ENCODE measurements around the gene TMSB15B. TPM values are rescaled to one million over a fixed set of nuclear protein-coding genes. Genes with fewer than 3 reads are reported as not detected.
"Not testable (repeated sequence)": the region's sequence is repeated elsewhere in the genome, so short reads cannot be mapped to it uniquely, and the experiment has no call there.

Gene TMSB15B
- total RNA-seq, 6 experiments from 2014 or later: 0.24 to 0.42 TPM; not detected in 4

DNA sequence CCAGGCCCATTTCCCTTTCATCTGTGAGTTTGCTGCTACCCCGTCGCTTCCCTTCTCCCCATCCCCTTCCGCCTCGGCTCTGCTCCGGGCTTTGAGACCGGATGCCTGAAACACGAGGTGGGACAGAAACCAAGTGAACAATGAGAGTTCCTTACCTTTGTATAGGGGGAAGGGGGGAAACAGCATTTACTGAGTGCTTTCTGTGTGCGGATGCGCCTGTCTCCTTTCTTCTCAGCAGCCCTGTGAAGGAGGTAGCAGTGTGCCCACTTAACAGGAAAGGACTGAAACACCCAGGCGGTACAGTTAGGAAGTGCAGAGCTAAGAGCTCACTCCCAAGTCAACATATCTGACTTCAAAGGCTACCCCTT lies 43.2 kb upstream of the TMSB15B start:
- TF ChIP-seq POLR2A (IDR thresholded peaks at IDR 0.05): no peak
- TF ChIP-seq, protein P1, sequence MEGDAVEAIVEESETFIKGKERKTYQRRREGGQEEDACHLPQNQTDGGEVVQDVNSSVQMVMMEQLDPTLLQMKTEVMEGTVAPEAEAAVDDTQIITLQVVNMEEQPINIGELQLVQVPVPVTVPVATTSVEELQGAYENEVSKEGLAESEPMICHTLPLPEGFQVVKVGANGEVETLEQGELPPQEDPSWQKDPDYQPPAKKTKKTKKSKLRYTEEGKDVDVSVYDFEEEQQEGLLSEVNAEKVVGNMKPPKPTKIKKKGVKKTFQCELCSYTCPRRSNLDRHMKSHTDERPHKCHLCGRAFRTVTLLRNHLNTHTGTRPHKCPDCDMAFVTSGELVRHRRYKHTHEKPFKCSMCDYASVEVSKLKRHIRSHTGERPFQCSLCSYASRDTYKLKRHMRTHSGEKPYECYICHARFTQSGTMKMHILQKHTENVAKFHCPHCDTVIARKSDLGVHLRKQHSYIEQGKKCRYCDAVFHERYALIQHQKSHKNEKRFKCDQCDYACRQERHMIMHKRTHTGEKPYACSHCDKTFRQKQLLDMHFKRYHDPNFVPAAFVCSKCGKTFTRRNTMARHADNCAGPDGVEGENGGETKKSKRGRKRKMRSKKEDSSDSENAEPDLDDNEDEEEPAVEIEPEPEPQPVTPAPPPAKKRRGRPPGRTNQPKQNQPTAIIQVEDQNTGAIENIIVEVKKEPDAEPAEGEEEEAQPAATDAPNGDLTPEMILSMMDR (IDR thresholded peaks at IDR 0.05): peak in 1 of 4 donors; percentile 15
- H3K9me3 ChIP-seq: no peaks in the 10 kb centered on the region
- peaks cover 0 to 10% of the 10 kb centered on the region in 2 donors for H3K27me3 ChIP-seq
- H3K36me3 ChIP-seq: no peaks in the 10 kb centered on the region
- H3K4me3 ChIP-seq: peak overlapping the region; percentile 29 to 49 (median 37)
- ATAC-seq: peak; percentile 38 to 58 (median 48)
- no peaks in the 10 kb centered on the region for H3K4me1 ChIP-seq
- H3K27ac ChIP-seq: peak overlapping the region in 1 of 3 donors; percentile 38
- intact Hi-C loops (cut with DNase I): no loop called here
- DNase-seq: no peak
- WGBS (ENCODE audit: insufficient coverage, low coverage, low lambda C conversion rate, missing lambda C conversion rate): 24% methylated on average over 7 of the region's 10 CpGs

DNA sequence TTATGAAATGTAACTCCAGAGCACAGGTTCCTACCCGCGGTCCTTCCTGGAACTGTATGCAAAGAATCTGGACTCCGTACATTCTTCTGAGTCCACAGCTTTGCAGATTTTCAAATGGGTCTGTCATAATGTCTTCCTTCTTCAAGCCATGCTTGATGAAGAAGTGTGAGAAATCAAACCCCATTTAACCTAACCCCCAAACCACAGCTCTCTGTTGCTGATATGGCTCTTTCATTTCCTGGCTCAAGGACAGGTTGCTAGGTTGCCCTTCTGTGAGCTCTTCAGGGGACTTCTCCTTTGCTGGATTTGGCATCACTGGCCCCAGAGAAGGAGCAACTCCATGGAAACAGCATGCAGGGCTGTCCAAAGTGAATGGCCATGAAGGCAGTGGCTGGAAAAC lies 41.9 kb upstream of the TMSB15B start:
- H3K27ac ChIP-seq; H3K4me1 ChIP-seq; H3K9me3 ChIP-seq; DNase-seq; H3K36me3 ChIP-seq; H3K4me3 ChIP-seq; ATAC-seq; H3K27me3 ChIP-seq; intact Hi-C loops (cut with DNase I): not testable (repeated sequence)
- 80% methylated on average over 3 of the region's 3 CpGs for WGBS (ENCODE audit: insufficient coverage, low coverage, low lambda C conversion rate, missing lambda C conversion rate)

DNA sequence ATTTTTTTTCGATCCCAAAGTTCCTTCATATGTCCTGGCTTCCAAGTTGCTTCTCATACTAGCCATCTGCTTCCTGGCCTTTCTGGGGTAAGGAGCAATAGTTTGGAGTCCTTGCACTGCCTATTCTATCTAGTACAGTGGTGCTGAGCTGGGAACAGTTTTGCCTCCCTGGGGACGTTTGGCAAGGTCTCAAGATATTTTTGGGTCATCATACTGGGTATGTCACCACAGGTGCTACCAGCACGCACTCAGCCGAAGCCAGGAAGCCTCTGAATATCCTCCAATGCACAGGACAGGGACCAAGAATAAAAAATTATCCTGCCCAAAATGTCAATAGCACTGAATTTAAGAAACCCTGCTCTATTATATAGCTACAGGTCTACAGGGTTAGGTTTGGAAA lies 35.4 kb upstream of the TMSB15B start:
- Histone ChIP-seq H3K4me1 (no peaks in the 10 kb centered on the region), H3K27me3 (no peaks in the 10 kb centered on the region), H3K9me3 (no peaks in the 10 kb centered on the region), H3K27ac (no peak overlapping the region), H3K36me3 (no peaks in the 10 kb centered on the region), H3K4me3 (no peak overlapping the region)
- intact Hi-C loops (cut with DNase I): no loop called here
- WGBS (ENCODE audit: insufficient coverage, low coverage, low lambda C conversion rate, missing lambda C conversion rate): 60% methylated on average over 4 of the region's 4 CpGs
- DNase-seq (no peak), ATAC-seq (no peak)
- TF ChIP-seq POLR2A (IDR thresholded peaks at IDR 0.05): no peak
- TF ChIP-seq, protein P1 (IDR thresholded peaks at IDR 0.05): no peak

DNA sequence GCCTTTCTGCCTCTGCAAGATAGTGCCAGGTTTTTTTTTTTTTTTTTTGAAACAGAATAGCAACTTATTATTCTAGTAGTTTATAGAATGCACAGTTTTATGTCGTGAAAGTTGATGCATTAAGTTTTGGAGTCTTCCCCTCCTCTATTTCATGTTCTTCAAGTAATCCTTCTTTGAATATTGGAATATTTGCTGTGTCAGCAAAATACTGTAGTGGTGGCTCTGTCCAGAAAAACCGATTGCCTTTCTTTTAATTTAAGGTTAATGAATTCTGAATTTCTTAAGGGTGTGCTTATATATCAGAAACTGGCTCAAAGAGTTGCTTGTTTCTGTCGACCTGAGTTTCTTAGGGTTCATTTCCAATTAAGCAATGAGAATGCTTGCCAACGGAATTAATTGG lies 34.8 kb upstream of the TMSB15B start:
- TF ChIP-seq, protein P1 (IDR thresholded peaks at IDR 0.05): no peak
- TF ChIP-seq POLR2A (IDR thresholded peaks at IDR 0.05): no peak
- Histone ChIP-seq H3K9me3 (no peaks in the 10 kb centered on the region), H3K4me1 (no peaks in the 10 kb centered on the region), H3K4me3 (no peak overlapping the region), H3K27me3 (no peaks in the 10 kb centered on the region), H3K27ac (no peak overlapping the region), H3K36me3 (no peaks in the 10 kb centered on the region)
- DNase-seq (no peak), ATAC-seq (no peak)
- intact Hi-C loops (cut with DNase I): no loop called here
- 37% methylated on average over 4 of the region's 4 CpGs for WGBS (ENCODE audit: insufficient coverage, low coverage, low lambda C conversion rate, missing lambda C conversion rate)

DNA sequence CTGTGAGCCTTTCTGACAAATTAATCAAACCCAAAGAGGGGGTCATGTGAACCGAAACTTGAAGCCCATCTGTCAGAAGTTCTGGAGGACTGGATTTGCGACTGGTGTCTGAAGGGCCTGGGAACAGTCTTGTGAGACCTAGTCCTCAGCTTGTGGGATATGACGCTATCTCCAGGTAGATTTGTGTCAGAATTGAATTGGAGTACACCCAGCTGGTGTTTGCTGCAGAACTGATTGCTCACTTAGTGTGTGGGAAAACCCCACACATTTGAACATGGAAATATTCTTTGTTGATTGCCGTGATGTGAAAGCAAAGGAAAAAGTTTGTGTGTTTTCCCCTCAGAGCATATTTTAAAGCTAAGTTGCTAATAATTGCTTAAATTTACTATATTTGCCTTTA lies 30.3 kb upstream of the TMSB15B start:
- H3K4me1 ChIP-seq: no peaks in the 10 kb centered on the region
- no peak overlapping the region for H3K4me3 ChIP-seq
- DNase-seq: no peak
- no peaks in the 10 kb centered on the region for H3K36me3 ChIP-seq
- TF ChIP-seq POLR2A (IDR thresholded peaks at IDR 0.05): no peak
- TF ChIP-seq, protein P1 (IDR thresholded peaks at IDR 0.05): no peak
- H3K27ac ChIP-seq: no peak overlapping the region
- WGBS (ENCODE audit: insufficient coverage, low coverage, low lambda C conversion rate, missing lambda C conversion rate): 34% methylated on average over 4 of the region's 4 CpGs
- no peak for ATAC-seq
- no peaks in the 10 kb centered on the region for H3K27me3 ChIP-seq
- intact Hi-C loops (cut with DNase I): no loop called here
- H3K9me3 ChIP-seq: no peaks in the 10 kb centered on the region

DNA sequence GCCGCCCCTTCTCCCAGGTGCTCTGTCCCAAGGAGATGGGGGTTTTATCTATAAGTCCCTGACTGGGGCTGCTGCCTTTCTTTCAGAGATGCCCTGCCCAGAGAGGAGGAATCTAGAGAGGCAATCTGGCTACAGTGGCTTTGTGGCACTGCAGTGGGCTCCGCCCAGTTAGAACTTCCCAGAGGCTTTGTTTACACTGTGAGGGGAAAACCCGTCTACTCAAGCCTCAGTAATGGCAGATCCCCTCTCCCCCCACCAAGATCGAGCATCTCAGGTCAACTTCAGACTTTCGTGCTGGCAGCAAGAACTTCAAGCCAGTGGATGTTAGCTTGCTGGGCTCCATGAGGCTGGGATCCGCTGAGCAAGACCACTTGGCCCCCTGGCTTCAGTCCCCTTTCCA lies 22.2 kb upstream of the TMSB15B start:
- ATAC-seq; H3K4me1 ChIP-seq; intact Hi-C loops (cut with DNase I); H3K36me3 ChIP-seq; H3K4me3 ChIP-seq; H3K9me3 ChIP-seq; H3K27ac ChIP-seq; DNase-seq; H3K27me3 ChIP-seq: not testable (repeated sequence)
- WGBS (ENCODE audit: insufficient coverage, low coverage, low lambda C conversion rate, missing lambda C conversion rate): 48% methylated on average over 5 of the region's 6 CpGs

Measured in right lobe of liver (tissue), 6 donors.